ENCODE measurements around the gene MLLT10.

Gene MLLT10

DNA sequence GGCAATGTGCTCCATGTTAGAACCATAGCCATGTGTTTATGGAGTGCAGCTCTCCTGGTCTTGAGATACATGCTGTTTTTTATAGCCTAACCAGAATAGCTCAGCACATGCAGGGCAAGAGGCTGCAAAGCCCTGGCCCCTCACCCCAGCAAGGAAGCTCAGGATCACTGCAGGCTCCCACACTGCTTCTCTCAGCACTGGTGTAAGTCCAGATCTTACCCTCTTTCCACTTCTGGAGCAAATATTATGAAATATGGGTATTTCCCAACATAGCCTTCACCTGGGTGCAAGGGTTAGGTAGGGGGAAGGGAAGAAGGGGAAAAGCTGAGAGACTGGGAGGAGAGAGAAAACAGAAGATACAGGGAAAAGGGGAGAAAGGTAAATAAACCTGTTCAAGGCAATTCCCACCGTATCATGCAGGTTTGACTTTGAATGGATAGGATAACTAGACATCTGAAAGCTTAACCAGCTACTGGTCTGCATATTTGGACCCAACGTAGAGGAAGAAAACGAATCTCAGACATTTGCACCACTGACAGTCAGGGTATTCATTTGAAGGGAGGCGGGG, 28.2 kb upstream of the MLLT10 start:
- no peaks in the 10 kb centered on the region for H3K9me3 ChIP-seq (ENCODE audit: control insufficient read depth, low read length)
- H3K4me3 ChIP-seq (ENCODE audit: low read length): no peak overlapping the region
- no peak overlapping the region for H3K9ac ChIP-seq (ENCODE audit: low read length)
- H3K27me3 ChIP-seq (ENCODE audit: control insufficient read depth, insufficient read depth, low read length): peaks cover 39% of the 10 kb centered on the region
- H3K4me1 ChIP-seq (ENCODE audit: control insufficient read depth, insufficient read depth, low read length): peaks cover 4% of the 10 kb centered on the region
- no peaks in the 10 kb centered on the region for H3K36me3 ChIP-seq (ENCODE audit: control insufficient read depth, insufficient read depth, low read length)

DNA sequence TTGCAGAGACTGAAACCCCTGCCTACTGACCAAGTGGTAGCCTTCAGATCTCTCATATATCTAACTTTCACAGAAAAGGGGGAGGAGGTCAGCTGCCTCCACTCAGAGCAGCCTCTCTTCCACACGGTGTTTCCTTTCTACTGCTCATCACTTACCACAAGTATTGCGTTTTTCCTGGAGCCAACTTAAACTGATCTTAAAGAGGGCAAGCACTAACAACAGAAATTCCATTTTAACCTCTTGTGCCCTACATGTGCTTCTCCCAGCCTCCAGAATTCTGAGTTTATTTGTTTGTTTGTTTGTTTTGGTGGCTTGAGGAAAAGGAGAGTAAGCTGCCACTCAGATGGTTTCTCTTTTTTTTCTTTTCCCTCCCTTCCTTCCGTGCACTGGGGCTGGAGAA, 27.7 kb upstream of the MLLT10 start:
- Histone ChIP-seq H3K4me1 (ENCODE audit: control insufficient read depth, insufficient read depth, low read length) (peaks cover 4% of the 10 kb centered on the region), H3K36me3 (ENCODE audit: control insufficient read depth, insufficient read depth, low read length) (no peaks in the 10 kb centered on the region), H3K4me3 (ENCODE audit: low read length) (no peak overlapping the region), H3K27me3 (ENCODE audit: control insufficient read depth, insufficient read depth, low read length) (peaks cover 37% of the 10 kb centered on the region), H3K9me3 (ENCODE audit: control insufficient read depth, low read length) (no peaks in the 10 kb centered on the region), H3K9ac (ENCODE audit: low read length) (no peak overlapping the region)

DNA sequence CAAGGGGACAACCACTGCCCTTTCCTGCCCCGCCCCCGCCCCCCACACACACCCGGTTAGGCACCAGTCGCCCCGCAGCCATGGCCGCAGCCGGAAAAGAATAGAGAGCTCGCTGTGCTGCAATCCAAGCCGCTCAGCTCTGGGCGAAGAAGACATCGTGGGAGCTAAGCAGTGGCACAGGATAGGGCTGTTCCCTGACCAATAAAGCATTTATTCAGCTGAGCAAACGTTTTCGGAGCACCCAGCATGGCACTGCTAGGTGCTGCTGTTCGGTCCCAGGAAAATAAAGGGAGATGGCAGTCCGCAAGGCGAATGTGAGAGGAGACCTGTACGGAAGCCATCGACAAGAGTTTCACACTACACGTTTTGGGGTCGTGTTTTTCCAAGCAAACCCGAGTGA, 26.9 kb upstream of the MLLT10 start:
- Histone ChIP-seq H3K36me3 (ENCODE audit: control insufficient read depth, insufficient read depth, low read length) (no peaks in the 10 kb centered on the region), H3K27me3 (ENCODE audit: control insufficient read depth, insufficient read depth, low read length) (peaks cover 38% of the 10 kb centered on the region), H3K4me3 (ENCODE audit: low read length) (no peak overlapping the region), H3K9me3 (ENCODE audit: control insufficient read depth, low read length) (no peaks in the 10 kb centered on the region), H3K4me1 (ENCODE audit: control insufficient read depth, insufficient read depth, low read length) (peaks cover 4% of the 10 kb centered on the region), H3K9ac (ENCODE audit: low read length) (no peak overlapping the region)

DNA sequence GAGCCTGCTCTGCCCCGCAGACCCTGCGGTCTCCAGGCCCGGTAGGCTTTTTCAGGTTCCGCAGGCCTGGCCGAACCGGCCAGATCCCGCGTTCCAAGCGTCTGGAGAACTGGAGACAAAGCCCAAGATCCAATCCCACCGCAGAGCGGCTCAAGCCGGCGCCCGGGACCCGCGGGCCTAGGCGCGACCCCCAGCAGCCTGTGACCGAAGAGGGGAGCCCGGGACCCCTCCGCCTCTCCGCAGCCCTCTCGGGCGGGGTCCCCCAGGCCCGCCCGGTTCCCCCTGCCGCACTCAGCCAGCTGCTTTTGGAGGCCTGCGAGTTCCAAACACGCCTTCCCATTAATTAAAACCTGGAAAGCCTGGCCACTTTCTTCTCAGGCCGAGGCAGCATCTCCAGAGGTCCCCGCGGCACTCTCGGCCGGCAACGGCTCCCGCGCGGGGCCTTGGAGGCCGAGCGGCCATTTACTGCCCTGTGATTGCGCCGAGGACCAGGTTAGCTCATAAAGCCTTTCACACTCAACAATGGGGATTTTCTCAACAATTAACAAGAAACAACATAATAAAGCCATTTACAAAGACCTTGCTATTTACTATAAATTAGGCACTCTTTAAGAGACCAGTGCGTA, 25.2 kb upstream of the MLLT10 start:
- H3K4me3 ChIP-seq (ENCODE audit: low read length): no peak overlapping the region
- no peak overlapping the region for H3K9ac ChIP-seq (ENCODE audit: low read length)
- no peaks in the 10 kb centered on the region for H3K9me3 ChIP-seq (ENCODE audit: control insufficient read depth, low read length)
- peaks cover 4% of the 10 kb centered on the region for H3K4me1 ChIP-seq (ENCODE audit: control insufficient read depth, insufficient read depth, low read length)
- H3K27me3 ChIP-seq (ENCODE audit: control insufficient read depth, insufficient read depth, low read length): peaks cover 40% of the 10 kb centered on the region
- H3K36me3 ChIP-seq (ENCODE audit: control insufficient read depth, insufficient read depth, low read length): no peaks in the 10 kb centered on the region

DNA sequence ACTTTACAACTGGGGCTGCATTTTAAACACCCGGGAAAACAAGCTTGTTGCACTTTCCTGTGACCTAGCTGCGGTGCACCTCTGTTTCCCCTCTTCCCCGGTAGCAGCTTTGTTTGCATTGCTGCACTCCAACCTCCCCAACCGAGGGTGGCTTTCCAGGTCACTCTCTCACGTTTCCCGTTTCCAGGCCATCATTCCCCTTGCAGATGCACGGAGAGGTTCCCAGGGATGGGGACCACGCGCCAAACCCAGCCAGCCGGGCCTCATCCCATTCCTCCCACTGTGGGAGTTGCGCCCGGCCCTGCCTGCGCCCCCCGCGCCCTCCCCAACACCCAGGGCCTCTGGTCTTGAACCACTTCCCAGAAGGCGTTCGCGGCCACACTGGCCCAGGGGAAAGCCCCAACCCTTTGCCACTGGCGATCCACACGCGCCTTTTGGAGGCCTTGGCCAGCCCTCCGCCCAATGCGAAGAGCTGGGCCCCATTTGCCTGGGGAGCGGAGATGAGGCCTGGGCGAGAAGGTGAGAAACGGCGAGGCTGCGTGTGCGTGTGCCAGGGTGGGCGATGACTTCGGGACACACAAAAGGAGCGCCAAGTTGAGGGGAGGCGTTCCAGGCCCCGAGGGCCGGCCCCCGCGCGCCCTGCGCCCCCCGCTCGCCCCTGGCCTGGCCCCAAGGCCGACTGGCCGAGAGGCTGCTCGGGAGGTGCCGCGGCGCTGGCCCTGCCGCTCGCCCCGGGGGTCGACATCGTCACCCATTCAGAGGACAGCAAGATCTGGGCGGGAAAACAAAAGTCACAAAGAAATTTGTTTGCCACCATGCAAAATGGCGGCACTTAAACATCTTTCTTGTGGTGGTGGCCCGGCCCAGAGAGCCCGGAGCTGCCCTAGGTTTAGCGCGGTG, 24.4 kb upstream of the MLLT10 start:
- H3K4me1 ChIP-seq (ENCODE audit: control insufficient read depth, insufficient read depth, low read length): peaks cover 4% of the 10 kb centered on the region
- no peaks in the 10 kb centered on the region for H3K9me3 ChIP-seq (ENCODE audit: control insufficient read depth, low read length)
- H3K36me3 ChIP-seq (ENCODE audit: control insufficient read depth, insufficient read depth, low read length): no peaks in the 10 kb centered on the region
- H3K9ac ChIP-seq (ENCODE audit: low read length): no peak overlapping the region
- peaks cover 42% of the 10 kb centered on the region for H3K27me3 ChIP-seq (ENCODE audit: control insufficient read depth, insufficient read depth, low read length)
- no peak overlapping the region for H3K4me3 ChIP-seq (ENCODE audit: low read length)

DNA sequence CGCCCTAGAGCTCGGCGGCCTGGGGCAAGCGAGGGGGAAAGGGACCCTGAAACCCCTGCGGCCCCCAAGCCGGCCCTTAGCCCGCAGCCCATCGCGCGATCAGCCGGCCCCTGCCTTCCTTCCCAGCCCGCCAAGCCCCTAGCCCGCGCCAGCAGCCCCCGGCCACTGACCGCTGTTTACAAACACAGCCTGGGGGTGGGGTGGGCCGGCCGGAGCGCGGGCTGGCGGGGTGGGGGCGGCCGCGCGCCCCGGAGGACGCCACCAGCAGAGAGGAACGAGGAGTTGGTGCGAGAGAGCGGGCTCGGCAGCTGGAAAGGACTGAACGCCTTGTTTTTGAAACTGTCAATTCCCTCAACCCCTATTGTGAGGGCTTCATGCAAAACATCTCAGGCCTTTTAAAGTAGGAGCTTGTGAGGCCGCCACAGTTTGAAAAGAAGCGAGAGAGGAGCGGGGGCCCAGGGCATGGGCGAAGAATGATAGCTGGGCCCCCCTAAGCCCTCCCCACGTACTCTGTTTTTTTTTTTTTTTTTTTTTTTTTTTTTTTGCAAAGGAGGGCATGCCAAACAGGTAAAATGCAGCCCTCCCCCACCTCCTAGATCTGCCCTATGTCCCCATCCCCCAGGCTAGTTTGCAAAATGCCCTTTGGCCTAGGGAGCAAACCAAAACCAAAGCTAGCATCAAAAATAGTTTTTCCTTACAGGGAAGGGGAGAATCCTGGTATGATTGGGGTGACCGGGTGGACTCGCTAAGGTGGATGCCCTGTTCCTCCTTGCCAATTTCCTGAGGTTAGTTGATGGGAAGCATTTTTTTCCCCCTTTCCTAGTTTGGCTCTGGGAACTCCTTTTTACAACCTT, 23.6 kb upstream of the MLLT10 start:
- H3K9ac ChIP-seq (ENCODE audit: low read length): no peak overlapping the region
- H3K4me3 ChIP-seq (ENCODE audit: low read length): no peak overlapping the region
- H3K4me1 ChIP-seq (ENCODE audit: control insufficient read depth, insufficient read depth, low read length): peaks cover 4% of the 10 kb centered on the region
- no peaks in the 10 kb centered on the region for H3K36me3 ChIP-seq (ENCODE audit: control insufficient read depth, insufficient read depth, low read length)
- H3K9me3 ChIP-seq (ENCODE audit: control insufficient read depth, low read length): no peaks in the 10 kb centered on the region
- peaks cover 49% of the 10 kb centered on the region for H3K27me3 ChIP-seq (ENCODE audit: control insufficient read depth, insufficient read depth, low read length)

DNA sequence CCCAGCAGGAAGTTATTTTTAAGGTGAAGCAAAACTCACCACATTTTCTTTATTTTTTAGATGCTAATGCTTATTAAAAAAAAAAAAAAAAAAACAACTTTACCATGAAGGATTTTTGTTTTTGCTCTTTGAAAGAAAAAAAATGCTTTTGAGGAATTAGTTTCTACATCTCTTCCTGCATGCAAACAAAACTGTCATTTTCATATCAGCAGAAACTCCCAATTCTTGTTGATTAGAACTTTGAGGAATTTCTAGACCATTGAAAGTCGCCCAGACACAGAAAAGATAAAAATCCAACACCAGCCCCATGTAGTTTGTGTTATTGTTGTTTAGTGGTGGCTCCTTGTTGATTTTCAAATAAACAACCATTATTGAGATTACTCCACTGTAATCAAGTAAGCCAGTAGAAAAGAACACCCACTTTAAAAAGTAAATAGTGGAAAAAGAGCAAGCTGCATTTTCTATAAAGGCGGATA, 22.9 kb upstream of the MLLT10 start:
- no peaks in the 10 kb centered on the region for H3K9me3 ChIP-seq (ENCODE audit: control insufficient read depth, low read length)

DNA sequence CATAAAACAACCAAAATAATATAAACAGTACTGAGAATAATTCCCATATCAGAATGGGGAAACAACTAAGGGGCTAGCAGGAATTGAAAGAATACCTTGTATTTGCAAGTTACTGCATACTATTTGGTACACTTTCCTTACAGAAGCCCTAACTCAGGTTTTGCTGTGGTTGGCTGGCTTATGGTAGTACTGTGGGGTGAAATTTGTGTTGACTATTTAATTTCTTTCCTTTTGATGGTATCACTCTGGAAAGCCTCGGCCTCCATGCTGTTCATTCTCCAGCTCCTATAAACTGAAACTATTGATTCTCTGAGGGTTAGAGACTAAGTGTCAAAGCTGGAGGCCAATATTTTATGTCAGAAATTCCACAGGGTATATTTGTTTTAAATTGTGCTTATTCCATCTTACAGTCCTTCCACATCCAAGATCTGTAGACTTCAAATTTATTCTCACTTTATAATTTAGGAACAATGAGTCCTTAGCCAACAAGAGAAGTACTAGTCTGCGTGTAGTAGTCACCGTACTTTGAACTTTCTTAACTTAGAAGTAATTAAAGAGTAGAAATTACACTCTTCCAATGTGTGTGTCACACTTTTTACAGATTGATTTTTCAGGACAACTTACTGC, 22.0 kb upstream of the MLLT10 start:
- Histone ChIP-seq H3K4me3 (ENCODE audit: low read length) (no peak overlapping the region), H3K27me3 (ENCODE audit: control insufficient read depth, insufficient read depth, low read length) (peaks cover 61% of the 10 kb centered on the region), H3K9ac (ENCODE audit: low read length) (no peak overlapping the region), H3K4me1 (ENCODE audit: control insufficient read depth, insufficient read depth, low read length) (peaks cover 11% of the 10 kb centered on the region), H3K9me3 (ENCODE audit: control insufficient read depth, low read length) (no peaks in the 10 kb centered on the region), H3K36me3 (ENCODE audit: control insufficient read depth, insufficient read depth, low read length) (no peaks in the 10 kb centered on the region)

More for the DNA sequence above, 22.9 kb upstream of the MLLT10 start:
- H3K27me3 ChIP-seq (ENCODE audit: control insufficient read depth, insufficient read depth, low read length): peaks cover 56% of the 10 kb centered on the region
- H3K4me1 ChIP-seq (ENCODE audit: control insufficient read depth, insufficient read depth, low read length): peaks cover 8% of the 10 kb centered on the region
- no peak overlapping the region for H3K9ac ChIP-seq (ENCODE audit: low read length)
- H3K4me3 ChIP-seq (ENCODE audit: low read length): no peak overlapping the region
- no peaks in the 10 kb centered on the region for H3K36me3 ChIP-seq (ENCODE audit: control insufficient read depth, insufficient read depth, low read length)

DNA sequence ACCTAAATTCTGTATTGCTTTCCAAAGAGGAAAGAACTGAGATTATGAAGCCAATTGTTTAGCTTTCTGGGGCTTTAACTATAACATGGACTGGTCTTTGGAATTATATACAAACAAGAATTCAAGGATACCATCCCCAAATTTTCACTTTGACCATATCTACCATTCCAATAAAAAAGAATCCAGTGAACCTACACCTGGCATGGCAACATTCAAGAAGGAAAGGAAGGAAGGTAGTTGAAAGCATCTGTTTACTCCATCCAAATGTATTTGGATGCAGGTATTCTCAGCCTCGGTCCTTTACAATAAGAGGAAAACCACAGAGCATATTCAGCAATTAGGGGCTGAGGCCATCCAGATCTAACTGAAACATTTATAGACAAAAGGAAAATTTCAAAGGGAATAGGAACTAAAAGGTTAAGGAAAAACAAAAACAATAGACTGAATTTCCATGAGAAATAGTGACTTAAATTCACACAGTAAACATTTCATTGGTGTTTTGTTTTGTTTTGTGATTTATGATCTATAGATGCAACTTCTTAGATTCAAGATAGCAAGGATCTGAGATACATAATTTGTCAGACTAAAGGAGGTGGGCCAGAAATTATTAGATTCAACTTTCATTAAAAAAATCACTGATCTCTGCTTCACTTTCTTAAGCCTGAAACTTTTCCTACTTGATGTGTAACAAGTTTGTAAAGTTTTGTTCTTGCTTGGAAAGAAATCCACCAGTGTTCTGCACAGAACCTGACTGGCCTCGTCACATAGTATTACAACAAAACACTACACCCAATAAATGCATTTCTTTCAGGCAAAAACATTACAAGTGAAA, 21.2 kb upstream of the MLLT10 start:
- Histone ChIP-seq H3K9me3 (ENCODE audit: control insufficient read depth, low read length) (no peaks in the 10 kb centered on the region), H3K27me3 (ENCODE audit: control insufficient read depth, insufficient read depth, low read length) (peaks cover 68% of the 10 kb centered on the region), H3K9ac (ENCODE audit: low read length) (no peak overlapping the region), H3K4me1 (ENCODE audit: control insufficient read depth, insufficient read depth, low read length) (peaks cover 11% of the 10 kb centered on the region), H3K36me3 (ENCODE audit: control insufficient read depth, insufficient read depth, low read length) (no peaks in the 10 kb centered on the region), H3K4me3 (ENCODE audit: low read length) (no peak overlapping the region)

DNA sequence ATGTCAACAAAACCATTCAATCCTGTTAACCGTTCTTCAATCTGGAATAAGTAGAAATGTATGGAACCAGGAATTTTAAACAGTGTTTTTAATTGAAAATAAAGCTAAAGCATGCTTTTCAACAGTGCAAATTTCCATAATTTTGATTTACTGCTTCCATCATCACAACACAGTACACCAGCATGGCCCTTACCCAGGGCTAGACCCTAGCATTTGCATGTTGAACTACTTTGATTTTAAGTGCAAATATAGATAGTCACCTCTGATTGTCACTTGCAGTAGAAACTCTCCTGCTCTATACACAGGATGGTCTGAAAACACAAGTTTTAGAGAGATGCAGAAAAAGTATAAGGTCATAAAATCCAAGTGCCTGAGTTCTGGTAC, 20.6 kb upstream of the MLLT10 start:
- peaks cover 11% of the 10 kb centered on the region for H3K4me1 ChIP-seq (ENCODE audit: control insufficient read depth, insufficient read depth, low read length)
- H3K9me3 ChIP-seq (ENCODE audit: control insufficient read depth, low read length): no peaks in the 10 kb centered on the region

More for the DNA sequence above, 20.6 kb upstream of the MLLT10 start:
- Histone ChIP-seq H3K4me3 (ENCODE audit: low read length) (no peak overlapping the region), H3K9ac (ENCODE audit: low read length) (no peak overlapping the region), H3K36me3 (ENCODE audit: control insufficient read depth, insufficient read depth, low read length) (no peaks in the 10 kb centered on the region), H3K27me3 (ENCODE audit: control insufficient read depth, insufficient read depth, low read length) (peaks cover 74% of the 10 kb centered on the region)
